Activated B cell treated with CpG ODN at 0.5 μM for 24 hours (primary cell): ENCODE results near the gene ZBTB45. TPM values are rescaled to one million over a fixed set of nuclear protein-coding genes. Genes with fewer than 3 reads are reported as not detected.
"Not testable (repeated sequence)": the region's sequence is repeated elsewhere in the genome, so short reads cannot be mapped to it uniquely, and the experiment has no call there.

Experiments used
- ATAC-seq: fragments of 200-7000 bp; cut with Tn5 transposase; one replicate; pipeline ENCODE4 v1.10.0; 2021; ENCODE audit warnings: low read depth, mild to moderate bottlenecking, moderate library complexity
- CTCF ChIA-PET: fragments of 350-600 bp; sonication (Branson Sonifier 250); formaldehyde crosslinking; loops from one replicate; lab custom pipeline; 2021; ENCODE audit warnings: antibody characterized with exemption; lab: Charles Lee
- POLR2A ChIA-PET: fragments of 350-600 bp; sonication (Branson Sonifier 250); formaldehyde crosslinking; loops from one replicate; lab custom pipeline; 2021; ENCODE audit warnings: antibody characterized with exemption; lab: Charles Lee
- DNase-seq: peaks from one replicate; pipeline ENCODE4 v3.0.0; 2022
- H3K27ac Mint-ChIP-seq: one replicate; pipeline ENCODE4 v1.8.0; 2020; ENCODE audit warnings: mixed read lengths
- H3K27me3 Mint-ChIP-seq: one replicate; pipeline ENCODE4 v1.8.0; 2021; ENCODE audit warnings: mixed read lengths
- H3K36me3 Mint-ChIP-seq: one replicate; pipeline ENCODE4 v1.8.0; 2021; ENCODE audit warnings: low read depth, mixed read lengths
- H3K4me1 Mint-ChIP-seq: one replicate; pipeline ENCODE4 v1.8.0; 2021; ENCODE audit warnings: mixed read lengths
- H3K4me3 Mint-ChIP-seq: one replicate; pipeline ENCODE4 v1.8.0; 2020; ENCODE audit warnings: mild to moderate bottlenecking, mixed read lengths
- H3K9me3 Mint-ChIP-seq: one replicate; pipeline ENCODE4 v1.8.0; 2020; ENCODE audit warnings: mixed read lengths
- intact Hi-C: fragments of 100-400 bp; cut with micrococcal nuclease; formaldehyde crosslinking; loops from one replicate; pipeline ENCODE4 v1.15.1; 2024
- total RNA-seq: library from RNA; stranded (reverse); gene quantifications from 2 replicates; pipeline ENCODE4 v1.2.3, GENCODE V29; 2022
- TF ChIP-seq, protein P1 (sequence below): fragments of 200-600 bp; IDR thresholded peaks from one replicate; pipeline ENCODE4 v1.8.0; 2022; ENCODE audit warnings: antibody characterized with exemption, mild to moderate bottlenecking

ZBTB45 gene
- total RNA-seq, 1 donor from 2014 or later = 20.2 TPM

DNA sequence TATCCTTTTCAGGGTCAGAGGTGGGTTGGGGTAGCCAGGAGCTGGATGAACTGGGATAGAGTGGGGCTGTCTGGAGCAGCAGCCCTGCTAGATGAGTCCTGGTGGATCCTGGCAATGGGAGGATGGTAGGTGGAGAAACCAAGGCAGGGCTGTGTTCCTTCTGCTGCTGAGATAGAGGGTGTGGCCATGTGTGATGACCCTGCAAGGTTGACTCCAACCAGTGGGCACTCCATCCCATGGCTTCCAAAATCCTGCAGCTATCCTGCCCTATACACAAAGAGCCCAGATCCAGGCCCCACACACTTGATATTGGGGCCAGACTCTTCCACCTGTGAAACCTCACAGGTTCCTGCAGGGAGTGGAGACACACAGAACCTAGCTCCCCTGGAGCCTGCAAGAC lies 45.8 kb downstream of the ZBTB45 start:
- Mint-ChIP-seq H3K36me3 (peaks cover 29% of the 10 kb centered on the region), H3K4me3 (no peak overlapping the region), H3K4me1 (peaks cover 23% of the 10 kb centered on the region), H3K27ac (peak overlapping the region; percentile 56), H3K9me3 (no peaks in the 10 kb centered on the region), H3K27me3 (no peaks in the 10 kb centered on the region)
- DNase-seq (no peak), ATAC-seq (no peak)
- intact Hi-C loops = no loop called here
- CTCF ChIA-PET = no interaction called here
- TF ChIP-seq, protein P1, sequence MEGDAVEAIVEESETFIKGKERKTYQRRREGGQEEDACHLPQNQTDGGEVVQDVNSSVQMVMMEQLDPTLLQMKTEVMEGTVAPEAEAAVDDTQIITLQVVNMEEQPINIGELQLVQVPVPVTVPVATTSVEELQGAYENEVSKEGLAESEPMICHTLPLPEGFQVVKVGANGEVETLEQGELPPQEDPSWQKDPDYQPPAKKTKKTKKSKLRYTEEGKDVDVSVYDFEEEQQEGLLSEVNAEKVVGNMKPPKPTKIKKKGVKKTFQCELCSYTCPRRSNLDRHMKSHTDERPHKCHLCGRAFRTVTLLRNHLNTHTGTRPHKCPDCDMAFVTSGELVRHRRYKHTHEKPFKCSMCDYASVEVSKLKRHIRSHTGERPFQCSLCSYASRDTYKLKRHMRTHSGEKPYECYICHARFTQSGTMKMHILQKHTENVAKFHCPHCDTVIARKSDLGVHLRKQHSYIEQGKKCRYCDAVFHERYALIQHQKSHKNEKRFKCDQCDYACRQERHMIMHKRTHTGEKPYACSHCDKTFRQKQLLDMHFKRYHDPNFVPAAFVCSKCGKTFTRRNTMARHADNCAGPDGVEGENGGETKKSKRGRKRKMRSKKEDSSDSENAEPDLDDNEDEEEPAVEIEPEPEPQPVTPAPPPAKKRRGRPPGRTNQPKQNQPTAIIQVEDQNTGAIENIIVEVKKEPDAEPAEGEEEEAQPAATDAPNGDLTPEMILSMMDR = no peak
- POLR2A ChIA-PET = no interaction called here

DNA sequence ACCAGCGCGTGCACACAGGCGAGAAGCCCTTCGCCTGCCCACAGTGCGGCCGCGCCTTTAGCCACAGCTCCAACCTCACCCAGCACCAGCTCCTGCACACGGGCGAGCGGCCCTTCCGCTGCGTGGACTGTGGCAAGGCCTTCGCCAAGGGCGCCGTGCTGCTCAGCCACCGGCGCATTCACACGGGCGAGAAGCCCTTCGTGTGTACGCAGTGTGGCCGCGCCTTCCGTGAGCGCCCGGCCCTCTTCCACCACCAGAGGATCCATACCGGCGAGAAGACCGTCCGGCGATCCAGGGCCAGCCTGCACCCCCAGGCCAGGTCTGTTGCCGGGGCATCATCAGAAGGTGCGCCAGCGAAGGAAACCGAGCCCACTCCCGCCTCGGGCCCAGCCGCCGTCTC lies 47.9 kb downstream of the ZBTB45 start:
- ATAC-seq (no peak), DNase-seq (no peak)
- Mint-ChIP-seq H3K27ac (no peak overlapping the region), H3K4me1 (peaks cover 34% of the 10 kb centered on the region), H3K27me3 (no peaks in the 10 kb centered on the region), H3K9me3 (no peaks in the 10 kb centered on the region), H3K4me3 (no peak overlapping the region), H3K36me3 (peaks cover 29% of the 10 kb centered on the region)
- TF ChIP-seq, protein P1 = no peak
- CTCF ChIA-PET = no interaction called here
- intact Hi-C loops = no loop called here
- POLR2A ChIA-PET = no interaction called here

- H3K9me3 Mint-ChIP-seq, intact Hi-C loops, DNase-seq, H3K27me3 Mint-ChIP-seq, H3K27ac Mint-ChIP-seq, CTCF ChIA-PET, H3K4me3 Mint-ChIP-seq, ATAC-seq, POLR2A ChIA-PET: not testable (repeated sequence)
- Mint-ChIP-seq H3K36me3 (peaks cover 29% of the 10 kb centered on the region), H3K4me1 (peaks cover 35% of the 10 kb centered on the region)
These were observed 48.6 kb downstream of the ZBTB45 start for GRCh38 chr19:58470837-58471543.

- POLR2A ChIA-PET = interaction anchor here (0.5 to 1.3 kb wide), 3 partner anchors 18 to 286 kb away, joined by 3 to 5 read pairs (median 4); partner anchors contain the start of genes ZNF274 and ZNF324B
- H3K9me3 Mint-ChIP-seq = no peaks in the 10 kb centered on the region
These were observed 50.2 kb downstream of the ZBTB45 start for GRCh38 chr19:58469241-58470013.

GRCh38 chr19:58468216-58468839 lies 51.3 kb downstream of the ZBTB45 start:
- Mint-ChIP-seq H3K27ac (no peak overlapping the region), H3K4me3 (peak overlapping the region; percentile 81), H3K9me3 (no peaks in the 10 kb centered on the region), H3K4me1 (peaks cover 26% of the 10 kb centered on the region), H3K27me3 (no peaks in the 10 kb centered on the region), H3K36me3 (peaks cover 26% of the 10 kb centered on the region)
- DNase-seq = no peak
- POLR2A ChIA-PET = interaction anchor here (1.2 to 1.3 kb wide), 2 partner anchors 17 to 31 kb away, joined by 3 to 4 read pairs; partner anchors contain the start of gene ZNF324B
- TF ChIP-seq, protein P1 = no peak
- intact Hi-C loops = no loop called here
- CTCF ChIA-PET = interaction anchor here (1.5 kb wide), 1 partner anchor 61 kb away, joined by 3 read pairs; no protein-coding TSS in a partner anchor
- no peak for ATAC-seq

More at GRCh38 chr19:58469241-58470013, 50.2 kb downstream of the ZBTB45 start:
- intact Hi-C loops = no loop called here
- Mint-ChIP-seq H3K4me3 (peak overlapping the region; percentile 19), H3K27ac (no peak overlapping the region), H3K4me1 (peaks cover 26% of the 10 kb centered on the region), H3K36me3 (peaks cover 26% of the 10 kb centered on the region), H3K27me3 (no peaks in the 10 kb centered on the region)
- ATAC-seq (no peak), DNase-seq (no peak)
- CTCF ChIA-PET = interaction anchor here (1.5 kb wide), 1 partner anchor 62 kb away, joined by 3 read pairs; no protein-coding TSS in a partner anchor
- TF ChIP-seq, protein P1 = no peak
